Mesenchymal stem cell (in vitro differentiated cells and primary cell): Measurements from ENCODE around the gene CEBPB.
A peak's percentile ranks its signal among the peaks of the same experiment; 100 is the strongest.

Experiments
- DNase-seq: peaks from one replicate; pipeline ENCODE4 v3.0.0-alpha.2; 2013
- H2AFZ ChIP-seq: one replicate; pipeline ENCODE4 v1.6.1; 2013; ENCODE audit warnings: low read depth, mild to moderate bottlenecking, control low read depth, inconsistent platforms, low read length, moderate library complexity
- H2AK5ac ChIP-seq: 2 replicates; pipeline ENCODE4 v1.6.1; 2013; ENCODE audit warnings: low read length, moderate library complexity, mild to moderate bottlenecking, inconsistent platforms; ENCODE audit not compliant: severe bottlenecking
- H2BK120ac ChIP-seq: one replicate; pipeline ENCODE4 v1.6.1; 2013; ENCODE audit warnings: low read depth, mild to moderate bottlenecking, inconsistent platforms, low read length, moderate library complexity
- H2BK12ac ChIP-seq, 2 experiments: one replicate each; pipeline ENCODE4 v1.6.1; 2013; ENCODE audit warnings: inconsistent platforms in 2 of 2, low read length in 2 of 2, mild to moderate bottlenecking in 2 of 2, moderate library complexity in 2 of 2, control low read depth in 1 of 2
- H2BK15ac ChIP-seq: one replicate; pipeline ENCODE4 v1.6.1; 2013; ENCODE audit warnings: mild to moderate bottlenecking, low read depth, inconsistent platforms; ENCODE audit not compliant: poor library complexity, severe bottlenecking
- H2BK5ac ChIP-seq: 2 replicates; pipeline ENCODE4 v1.6.1; 2013; ENCODE audit warnings: low read depth, mild to moderate bottlenecking, low read length, control low read depth, inconsistent platforms; ENCODE audit not compliant: poor library complexity, severe bottlenecking
- H3K14ac ChIP-seq, 2 experiments: one replicate each; pipeline ENCODE4 v1.6.1; 2013; ENCODE audit warnings: inconsistent platforms in 2 of 2, low read length in 2 of 2, control low read depth in 1 of 2, mild to moderate bottlenecking in 1 of 2, moderate library complexity in 1 of 2
- H3K18ac ChIP-seq, 2 experiments: one replicate each; pipeline ENCODE4 v1.6.1; 2013; ENCODE audit warnings: inconsistent platforms in 2 of 2, low read length in 2 of 2, control low read depth in 1 of 2, low read depth in 1 of 2, mild to moderate bottlenecking in 1 of 2
- H3K23ac ChIP-seq, 2 experiments: one replicate each; pipeline ENCODE4 v1.6.1; 2013; ENCODE audit warnings: inconsistent platforms in 2 of 2, low read length in 2 of 2, mild to moderate bottlenecking in 2 of 2, moderate library complexity in 2 of 2, control low read depth in 1 of 2
- H3K27ac ChIP-seq: 2 replicates; pipeline ENCODE4 v1.5.1; 2013; ENCODE audit warnings: mild to moderate bottlenecking, moderate library complexity, low read length, control low read depth, inconsistent platforms; ENCODE audit not compliant: poor library complexity, severe bottlenecking
- H3K27me3 ChIP-seq, 2 experiments: 2 replicates each; pipeline versions ENCODE4 v1.6.1 to v1.7.0; 2013; ENCODE audit warnings: low read length in 2 of 2, mild to moderate bottlenecking in 2 of 2, moderate library complexity in 2 of 2, control low read depth in 1 of 2, inconsistent platforms in 1 of 2; ENCODE audit not compliant: control insufficient read depth in 1 of 2, insufficient read depth in 1 of 2
- H3K36me3 ChIP-seq, 2 experiments: 2 replicates each; pipeline versions ENCODE4 v1.6.1 to v1.7.0; 2013; ENCODE audit warnings: low read length in 2 of 2, control low read depth in 1 of 2, inconsistent platforms in 1 of 2, low read depth in 1 of 2, mild to moderate bottlenecking in 1 of 2; ENCODE audit not compliant: insufficient read depth in 2 of 2, control insufficient read depth in 1 of 2
- H3K4ac ChIP-seq, 2 experiments: one replicate each; pipeline ENCODE4 v1.6.1; 2013; ENCODE audit warnings: inconsistent platforms in 2 of 2, low read length in 2 of 2, mild to moderate bottlenecking in 2 of 2, moderate library complexity in 2 of 2, control low read depth in 1 of 2, low read depth in 1 of 2
- H3K4me1 ChIP-seq: 2 replicates; pipeline ENCODE4 v1.6.1; 2013; ENCODE audit warnings: low read depth, low read length, control low read depth; ENCODE audit not compliant: control insufficient read depth, insufficient read depth
- H3K4me2 ChIP-seq: 2 replicates; pipeline ENCODE4 v1.6.1; 2013; ENCODE audit warnings: low read length, mild to moderate bottlenecking, inconsistent platforms; ENCODE audit not compliant: poor library complexity, severe bottlenecking
- H3K4me3 ChIP-seq, 2 experiments: 2 replicates each; pipeline versions ENCODE4 v1.5.1 to v1.7.0; 2013; ENCODE audit warnings: low read length in 2 of 2, mild to moderate bottlenecking in 2 of 2, control low read depth in 1 of 2, low read depth in 1 of 2; ENCODE audit not compliant: insufficient read depth in 1 of 2
- H3K79me1 ChIP-seq: replicated peaks from 2 replicates; pipeline ENCODE4 v1.6.1; 2013; ENCODE audit warnings: mild to moderate bottlenecking, control low read depth, low read length, inconsistent platforms; ENCODE audit not compliant: poor library complexity, severe bottlenecking
- H3K9ac ChIP-seq: 2 replicates; pipeline ENCODE4 v1.7.0; 2013; ENCODE audit warnings: mild to moderate bottlenecking, low read length, moderate library complexity
- H3K9me3 ChIP-seq: 2 replicates; pipeline ENCODE4 v1.7.0; 2013; ENCODE audit warnings: mild to moderate bottlenecking, low read length; ENCODE audit not compliant: control insufficient read depth
- H4K8ac ChIP-seq: one replicate; pipeline ENCODE4 v1.6.1; 2013; ENCODE audit warnings: inconsistent platforms, mild to moderate bottlenecking, low read length, moderate library complexity
- H4K91ac ChIP-seq: one replicate; pipeline ENCODE4 v1.6.1; 2013; ENCODE audit warnings: mild to moderate bottlenecking, low read length, inconsistent platforms
- WGBS: methylation state at CpG from one replicate; pipeline ENCODE4 v1.1.7; 2013; ENCODE audit warnings: mixed read lengths; 5-methylcytosine and 5-hydroxymethylcytosine counted together

Gene CEBPB

GRCh38 chr20:50226093-50226974 is 35.7 kb downstream of the CEBPB start:
- Histone ChIP-seq H3K14ac (peak overlapping the region in 1 of 2 experiments; percentile 82), H3K27me3 (no peaks in the 10 kb centered on the region), H3K4me1 (peaks cover 25% of the 10 kb centered on the region), H3K9ac (peak overlapping the region; percentile 73), H2BK15ac (no peak overlapping the region), H3K23ac (peak overlapping the region in 1 of 2 experiments; percentile 65), H3K18ac (peak overlapping the region; percentile 15 to 84), H4K91ac (peak overlapping the region; percentile 92), H3K4ac (peak overlapping the region; percentile 52 to 62), H2BK5ac (no peak overlapping the region), H3K36me3 (no peaks in the 10 kb centered on the region), H2BK12ac (peak overlapping the region; percentile 76 to 97), H3K4me2 (no peak overlapping the region), H2BK120ac (no peak overlapping the region), H3K27ac (no peak overlapping the region), H4K8ac (peak overlapping the region; percentile 41), H2AFZ (no peak overlapping the region), H3K79me1 (no peaks in the 10 kb centered on the region), H2AK5ac (peak overlapping the region; percentile 10), H3K9me3 (peaks cover 6% of the 10 kb centered on the region), H3K4me3 (no peak overlapping the region)
- WGBS = 86% methylated on average over 9 of the region's 13 CpGs
- DNase-seq = peak; percentile 58

GRCh38 chr20:50227506-50227905 is 36.9 kb downstream of the CEBPB start:
- Histone ChIP-seq H3K14ac (no peak overlapping the region), H2BK120ac (no peak overlapping the region), H4K8ac (no peak overlapping the region), H2AK5ac (no peak overlapping the region), H3K4me3 (no peak overlapping the region), H2BK15ac (no peak overlapping the region), H3K9ac (peak overlapping the region; percentile 16), H3K36me3 (no peaks in the 10 kb centered on the region), H3K4me2 (no peak overlapping the region), H3K4me1 (peaks cover 16% of the 10 kb centered on the region), H4K91ac (no peak overlapping the region), H2AFZ (no peak overlapping the region), H3K27ac (no peak overlapping the region), H2BK5ac (no peak overlapping the region), H3K18ac (no peak overlapping the region), H2BK12ac (no peak overlapping the region), H3K79me1 (no peaks in the 10 kb centered on the region), H3K9me3 (peaks cover 6% of the 10 kb centered on the region), H3K27me3 (no peaks in the 10 kb centered on the region), H3K23ac (no peak overlapping the region), H3K4ac (no peak overlapping the region)
- WGBS = 98% methylated on average over 3 of the region's 3 CpGs
- no peak for DNase-seq

- H4K91ac ChIP-seq = no peak overlapping the region
- H3K36me3 ChIP-seq = no peaks in the 10 kb centered on the region
- no peaks in the 10 kb centered on the region for H3K79me1 ChIP-seq
- no peak overlapping the region for H2BK120ac ChIP-seq
- no peak overlapping the region for H3K4ac ChIP-seq
- no peak overlapping the region for H2AK5ac ChIP-seq
- no peak for DNase-seq
- H3K23ac ChIP-seq = no peak overlapping the region
- no peak overlapping the region for H4K8ac ChIP-seq
- H2BK5ac ChIP-seq = no peak overlapping the region
- no peak overlapping the region for H3K27ac ChIP-seq
- no peak overlapping the region for H3K4me2 ChIP-seq
- H2BK15ac ChIP-seq = peak overlapping the region; percentile 68
- H2AFZ ChIP-seq = no peak overlapping the region
- H3K14ac ChIP-seq = no peak overlapping the region
- H3K4me3 ChIP-seq = no peak overlapping the region
- no peak overlapping the region for H3K9ac ChIP-seq
- 91% methylated on average over 8 of the region's 10 CpGs for WGBS
- no peaks in the 10 kb centered on the region for H3K9me3 ChIP-seq
- H3K18ac ChIP-seq = no peak overlapping the region
- H3K4me1 ChIP-seq = peaks cover 17% of the 10 kb centered on the region
- peak overlapping the region; percentile 22 to 29 for H2BK12ac ChIP-seq
- H3K27me3 ChIP-seq = no peaks in the 10 kb centered on the region
These were observed 38.6 kb downstream of the CEBPB start for GRCh38 chr20:50229156-50229607.

- Histone ChIP-seq H4K91ac (peak overlapping the region; percentile 18), H3K79me1 (no peaks in the 10 kb centered on the region), H2BK12ac (peak overlapping the region in 1 of 2 experiments; percentile 11), H2BK120ac (no peak overlapping the region), H2BK15ac (no peak overlapping the region), H3K23ac (no peak overlapping the region), H3K9ac (no peak overlapping the region), H4K8ac (no peak overlapping the region), H2AK5ac (no peak overlapping the region), H3K27ac (no peak overlapping the region), H3K4me1 (peaks cover 13% of the 10 kb centered on the region), H3K14ac (no peak overlapping the region), H3K27me3 (no peaks in the 10 kb centered on the region), H3K9me3 (no peaks in the 10 kb centered on the region), H2AFZ (no peak overlapping the region), H3K4ac (no peak overlapping the region), H3K4me3 (no peak overlapping the region), H3K18ac (no peak overlapping the region), H3K36me3 (no peaks in the 10 kb centered on the region), H2BK5ac (no peak overlapping the region), H3K4me2 (no peak overlapping the region)
- DNase-seq = no peak
- 94% methylated on average over 6 of the region's 7 CpGs for WGBS
These were observed 39.6 kb downstream of the CEBPB start for GRCh38 chr20:50230184-50230583.
